Neural cell (in vitro differentiated cells): ENCODE results near the gene MT1H.

ENCODE experiments used
- CTCF ChIP-seq: fragments of 450-650 bp; IDR thresholded peaks from 2 replicates; pipeline ENCODE4 v1.5.1; 2014; ENCODE audit warnings: antibody characterized with exemption, mild to moderate bottlenecking, moderate library complexity; ENCODE audit not compliant: poor library complexity, severe bottlenecking
- POLR2AphosphoS5 ChIP-seq: IDR thresholded peaks from 2 replicates; pipeline ENCODE4 v1.6.1; 2012
- REST ChIP-seq: IDR thresholded peaks from 2 replicates; pipeline ENCODE4 v1.6.1; 2012; ENCODE audit warnings: borderline replicate concordance

DNA sequence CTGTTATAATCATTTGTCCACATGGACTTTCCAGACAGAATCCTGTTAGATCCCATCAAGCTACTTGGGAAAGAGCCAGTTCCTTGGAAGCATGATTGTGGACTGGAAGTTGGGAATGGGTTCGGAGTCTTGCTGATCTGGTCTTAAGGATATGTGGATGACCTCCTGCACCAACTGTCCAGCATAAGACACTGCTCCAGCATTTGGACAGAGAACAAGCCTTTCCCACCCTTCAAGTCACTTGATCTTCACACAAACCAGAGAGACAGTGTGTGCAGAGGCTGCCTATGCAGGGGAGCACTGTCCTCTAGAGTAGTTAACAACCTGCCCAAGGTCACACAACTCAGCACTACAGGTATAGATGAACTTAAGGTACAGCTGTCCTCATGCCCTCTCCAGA is 23.8 kb upstream of the MT1H start:
- TF ChIP-seq CTCF (no peak), POLR2AphosphoS5 (no peak), REST (no peak)
